HL-60 (cell line): ENCODE measurements around the gene SUMF1.

Experiments used
- DNase-seq, 2 experiments: peaks; one replicate each; pipeline ENCODE4 v3.0.0-alpha.2; 2010 to 2020; ENCODE audit warnings: low read depth in 1 of 2, low spot score in 1 of 2
- H3K27ac ChIP-seq: fragments of 250-450 bp; sonication (Bioruptor Pico); replicated peaks from 2 replicates; pipeline ENCODE4 v1.5.1; 2020; ENCODE audit warnings: mild to moderate bottlenecking, moderate library complexity
- H3K27me3 ChIP-seq: fragments of 250-450 bp; sonication (Bioruptor Pico); 2 replicates; pipeline ENCODE4 v1.5.1; 2021; ENCODE audit warnings: mild to moderate bottlenecking, moderate library complexity; ENCODE audit not compliant: insufficient read depth, poor library complexity, severe bottlenecking
- H3K4me3 ChIP-seq: replicated peaks from 2 replicates; pipeline ENCODE4 v1.5.1; 2011; ENCODE audit warnings: mild to moderate bottlenecking, control low read depth, low read length; ENCODE audit not compliant: insufficient read depth
- CTCF ChIP-seq: IDR thresholded peaks from one replicate; pipeline ENCODE4 v1.5.1; 2011; ENCODE audit warnings: low read length, control low read depth, inconsistent platforms; ENCODE audit not compliant: insufficient read depth
- GABPA ChIP-seq: IDR thresholded peaks from 2 replicates; pipeline ENCODE4 v1.6.1; 2012; ENCODE audit warnings: low read depth
- POLR2AphosphoS5 ChIP-seq: IDR thresholded peaks from 2 replicates; pipeline ENCODE4 v1.6.1; 2012; ENCODE audit warnings: low read depth
- SPI1 ChIP-seq: IDR thresholded peaks from 2 replicates; pipeline ENCODE4 v1.6.1; 2012; ENCODE audit warnings: low read depth, mild to moderate bottlenecking, borderline replicate concordance
- TF ChIP-seq, protein P1 (sequence below): IDR thresholded peaks from 2 replicates; pipeline ENCODE4 v1.6.1; 2012; ENCODE audit warnings: low read depth; ENCODE audit not compliant: insufficient replicate concordance

Gene SUMF1

DNA sequence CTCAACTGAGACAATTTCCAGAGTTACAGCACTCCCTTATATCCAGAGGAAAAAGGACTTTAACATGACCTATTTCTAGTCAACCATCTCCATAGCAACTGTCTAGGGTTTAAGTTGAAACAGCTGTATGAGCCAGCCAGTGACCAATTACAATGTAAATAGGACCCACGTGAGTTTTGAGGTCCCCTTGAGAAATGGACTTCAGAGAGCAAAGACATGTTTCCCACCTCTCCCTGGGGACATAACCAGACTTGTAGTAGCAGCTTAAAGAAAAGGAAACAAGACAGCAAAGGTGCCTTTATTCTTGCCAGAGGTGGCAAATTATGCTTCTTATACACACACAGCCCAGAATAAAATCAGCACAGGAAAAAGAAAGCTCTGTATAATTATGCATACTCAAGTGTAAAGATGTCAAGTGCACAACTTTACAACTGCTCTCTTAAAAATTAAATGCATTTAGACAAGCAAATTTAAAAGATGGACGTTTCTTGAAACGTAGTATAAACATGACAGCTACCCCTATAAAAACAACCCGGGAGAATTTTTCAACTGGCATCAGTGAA lies 40.2 kb downstream of the SUMF1 start:
- TF ChIP-seq GABPA: no peak
- TF ChIP-seq SPI1: no peak
- TF ChIP-seq, protein P1, sequence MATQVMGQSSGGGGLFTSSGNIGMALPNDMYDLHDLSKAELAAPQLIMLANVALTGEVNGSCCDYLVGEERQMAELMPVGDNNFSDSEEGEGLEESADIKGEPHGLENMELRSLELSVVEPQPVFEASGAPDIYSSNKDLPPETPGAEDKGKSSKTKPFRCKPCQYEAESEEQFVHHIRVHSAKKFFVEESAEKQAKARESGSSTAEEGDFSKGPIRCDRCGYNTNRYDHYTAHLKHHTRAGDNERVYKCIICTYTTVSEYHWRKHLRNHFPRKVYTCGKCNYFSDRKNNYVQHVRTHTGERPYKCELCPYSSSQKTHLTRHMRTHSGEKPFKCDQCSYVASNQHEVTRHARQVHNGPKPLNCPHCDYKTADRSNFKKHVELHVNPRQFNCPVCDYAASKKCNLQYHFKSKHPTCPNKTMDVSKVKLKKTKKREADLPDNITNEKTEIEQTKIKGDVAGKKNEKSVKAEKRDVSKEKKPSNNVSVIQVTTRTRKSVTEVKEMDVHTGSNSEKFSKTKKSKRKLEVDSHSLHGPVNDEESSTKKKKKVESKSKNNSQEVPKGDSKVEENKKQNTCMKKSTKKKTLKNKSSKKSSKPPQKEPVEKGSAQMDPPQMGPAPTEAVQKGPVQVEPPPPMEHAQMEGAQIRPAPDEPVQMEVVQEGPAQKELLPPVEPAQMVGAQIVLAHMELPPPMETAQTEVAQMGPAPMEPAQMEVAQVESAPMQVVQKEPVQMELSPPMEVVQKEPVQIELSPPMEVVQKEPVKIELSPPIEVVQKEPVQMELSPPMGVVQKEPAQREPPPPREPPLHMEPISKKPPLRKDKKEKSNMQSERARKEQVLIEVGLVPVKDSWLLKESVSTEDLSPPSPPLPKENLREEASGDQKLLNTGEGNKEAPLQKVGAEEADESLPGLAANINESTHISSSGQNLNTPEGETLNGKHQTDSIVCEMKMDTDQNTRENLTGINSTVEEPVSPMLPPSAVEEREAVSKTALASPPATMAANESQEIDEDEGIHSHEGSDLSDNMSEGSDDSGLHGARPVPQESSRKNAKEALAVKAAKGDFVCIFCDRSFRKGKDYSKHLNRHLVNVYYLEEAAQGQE: no peak
- TF ChIP-seq POLR2AphosphoS5: no peak
- TF ChIP-seq CTCF: no peak
- no peaks in the 10 kb centered on the region for H3K27me3 ChIP-seq
- no peak for DNase-seq
- no peak overlapping the region for H3K27ac ChIP-seq
- H3K4me3 ChIP-seq: no peak overlapping the region

DNA sequence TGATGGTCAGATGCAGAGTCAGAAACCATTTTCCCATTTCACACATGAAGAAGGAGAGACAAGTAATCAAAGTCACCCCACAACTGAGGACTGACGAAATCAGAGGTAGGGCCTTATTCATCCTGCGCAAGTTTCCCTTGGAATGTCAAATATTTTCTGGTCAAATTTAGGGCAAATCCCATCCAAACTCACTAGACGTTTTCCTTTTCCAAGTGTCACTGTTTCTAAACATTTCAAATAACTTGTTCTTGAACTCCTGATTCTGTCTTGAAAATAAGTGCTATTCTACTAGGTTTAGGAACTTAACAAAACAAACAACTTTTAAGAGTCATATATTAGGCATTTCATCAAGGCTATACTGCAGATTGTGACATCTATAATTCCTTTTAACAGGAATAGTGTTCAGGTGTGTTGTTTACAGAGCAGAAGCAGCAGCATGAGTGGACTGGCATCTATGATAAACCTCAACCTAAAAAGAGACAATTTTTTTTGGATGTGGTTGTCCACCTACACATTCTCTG lies 40.7 kb downstream of the SUMF1 start:
- Histone ChIP-seq H3K27me3 (no peaks in the 10 kb centered on the region), H3K4me3 (no peak overlapping the region), H3K27ac (no peak overlapping the region)
- no peak for DNase-seq
- no peak for TF ChIP-seq CTCF
- TF ChIP-seq SPI1: no peak
- no peak for TF ChIP-seq GABPA
- no peak for TF ChIP-seq POLR2AphosphoS5
- TF ChIP-seq, protein P1: no peak

- TF ChIP-seq, protein P1: no peak
- no peak for TF ChIP-seq SPI1
- no peak for TF ChIP-seq POLR2AphosphoS5
- TF ChIP-seq GABPA: no peak
- no peak for TF ChIP-seq CTCF
- Histone ChIP-seq H3K4me3 (no peak overlapping the region), H3K27me3 (no peaks in the 10 kb centered on the region), H3K27ac (no peak overlapping the region)
- DNase-seq: no peak
These were observed 41.4 kb downstream of the SUMF1 start for GRCh38 chr3:4425707-4426106.
